PC-9 (cell line): ENCODE measurements around the gene GATAD2B. TPM values are rescaled to one million over a fixed set of nuclear protein-coding genes. Genes with fewer than 3 reads are reported as not detected.

Experiments
- BruUV-seq: library from RNA; stranded (reverse); fragments of 400-500 nt; replicated peaks from 2 replicates; lab custom pipeline; 2021; lab: Mats Ljungman, UMichigan
- CTCF ChIA-PET: fragments of 300-600 bp; sonication (Branson Sonifier 250); formaldehyde crosslinking; loops from one replicate; lab custom pipeline; 2022; ENCODE audit warnings: antibody characterized with exemption; lab: Charles Lee
- POLR2A ChIA-PET: fragments of 300-600 bp; sonication (Branson Sonifier 250); formaldehyde crosslinking; loops from one replicate; lab custom pipeline; 2022; ENCODE audit warnings: antibody characterized with exemption; ENCODE audit not compliant: unreplicated experiment; lab: Charles Lee
- DNase-seq, 2 experiments: peaks; one replicate each; pipeline versions ENCODE4 v3.0.0 to v3.0.0-alpha.2; 2015 to 2022; ENCODE audit warnings: mixed read lengths in 1 of 2
- H2AFZ ChIP-seq: fragments of 200-600 bp; sonication (generic); 2 replicates; pipeline ENCODE4 v1.8.1; 2017; ENCODE audit warnings: antibody characterized with exemption
- H3F3A ChIP-seq: fragments of 200-600 bp; sonication (generic); 2 replicates; pipeline ENCODE4 v1.8.1; 2017; ENCODE audit warnings: antibody characterized with exemption, mild to moderate bottlenecking, low read depth; ENCODE audit not compliant: insufficient read depth
- H3K27ac ChIP-seq: fragments of 200-600 bp; sonication (generic); 2 replicates; pipeline ENCODE4 v1.6.1; 2016; ENCODE audit warnings: mixed run types
- H3K27me3 ChIP-seq: fragments of 200-600 bp; sonication (generic); 2 replicates; pipeline ENCODE4 v1.6.1; 2016; ENCODE audit warnings: low read depth, mixed run types; ENCODE audit not compliant: insufficient read depth
- H3K36me3 ChIP-seq: fragments of 200-600 bp; sonication (generic); 2 replicates; pipeline ENCODE4 v1.6.1; 2016; ENCODE audit warnings: low read depth, mixed run types
- H3K4me1 ChIP-seq: fragments of 200-600 bp; sonication (generic); replicated peaks from 2 replicates; pipeline ENCODE4 v1.6.1; 2016; ENCODE audit warnings: mixed run types; ENCODE audit not compliant: insufficient read depth
- H3K4me2 ChIP-seq: fragments of 200-600 bp; sonication (generic); 2 replicates; pipeline ENCODE4 v1.6.1; 2017; ENCODE audit warnings: mixed run types
- H3K4me3 ChIP-seq: fragments of 200-600 bp; sonication (generic); 2 replicates; pipeline ENCODE4 v1.6.1; 2016; ENCODE audit warnings: mixed run types
- H3K79me2 ChIP-seq: fragments of 200-600 bp; sonication (generic); 2 replicates; pipeline ENCODE4 v1.6.1; 2017; ENCODE audit warnings: low read depth, mixed run types
- H3K9me2 ChIP-seq: fragments of 200-600 bp; sonication (generic); 2 replicates; pipeline ENCODE4 v1.8.1; 2017; ENCODE audit warnings: mild to moderate bottlenecking; ENCODE audit not compliant: insufficient read depth
- H3K9me3 ChIP-seq: fragments of 200-600 bp; sonication (generic); 2 replicates; pipeline ENCODE4 v1.8.1; 2016; ENCODE audit warnings: low read depth; ENCODE audit not compliant: insufficient read depth
- H4K20me1 ChIP-seq: fragments of 200-600 bp; sonication (generic); 2 replicates; pipeline ENCODE4 v1.8.1; 2017; ENCODE audit not compliant: insufficient read depth
- EZH2 ChIP-seq: fragments of 200-600 bp; sonication (generic); IDR thresholded peaks from 2 replicates; pipeline ENCODE4 v1.8.0; 2017; ENCODE audit warnings: antibody characterized with exemption, low read depth
- intact Hi-C: fragments of 100-400 bp; cut with micrococcal nuclease; formaldehyde crosslinking; loops from one replicate; pipeline ENCODE4 v1.10.0; 2022; ENCODE audit not compliant: unreplicated experiment
- total RNA-seq: library from RNA; stranded (reverse); gene quantifications from 2 replicates; pipeline ENCODE4 v1.2.3, GENCODE V29; 2021
- TF ChIP-seq, protein P1 (sequence below): fragments of 200-600 bp; sonication (generic); conservative IDR thresholded peaks from 2 replicates; pipeline ENCODE4 v1.6.1; 2017; ENCODE audit warnings: mixed run types, antibody characterized with exemption, mild to moderate bottlenecking, moderate library complexity

GATAD2B gene
- total RNA-seq, 1 experiment from 2014 or later: 56.1 TPM

DNA sequence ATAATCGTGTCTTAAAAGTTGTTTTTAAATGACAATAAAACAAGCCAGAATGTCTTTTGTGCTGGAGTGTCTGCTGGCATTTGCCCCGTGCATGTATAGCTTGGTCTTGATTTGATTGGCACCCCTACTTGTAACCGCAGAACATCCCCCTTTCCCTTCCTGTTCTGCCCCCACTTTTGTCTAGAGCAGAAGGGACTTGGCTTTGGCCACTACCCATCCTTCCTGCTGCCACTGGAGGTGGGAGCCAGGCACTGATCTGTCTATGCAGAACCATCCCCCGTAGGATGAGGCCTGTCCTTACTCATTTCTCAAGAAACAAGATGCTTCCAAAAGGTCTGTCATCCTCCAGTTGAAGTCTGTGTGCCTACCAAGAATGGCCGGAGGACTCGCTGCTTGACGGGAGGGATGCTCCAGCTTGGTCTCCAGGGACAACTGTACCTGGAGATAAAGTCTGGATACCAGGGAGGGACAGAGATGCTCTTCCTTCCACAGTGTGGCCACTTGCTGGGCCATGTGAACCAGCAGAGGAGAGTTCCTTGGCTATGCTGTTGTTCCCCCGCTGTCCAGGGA lies 148.7 kb downstream of the GATAD2B start:
- Histone ChIP-seq H3K27ac (no peak overlapping the region), H3K9me2 (no peaks in the 10 kb centered on the region), H3K4me3 (no peak overlapping the region), H3K4me1 (0 out of 2 replicates have a peak, but pooled peaks cover 12% of the 10 kb centered on the region), H2AFZ (no peak overlapping the region), H3K79me2 (no peaks in the 10 kb centered on the region), H3K27me3 (no peaks in the 10 kb centered on the region), H3K36me3 (no peaks in the 10 kb centered on the region), H3K9me3 (no peaks in the 10 kb centered on the region), H3K4me2 (no peak overlapping the region), H3F3A (peaks cover 13% of the 10 kb centered on the region; the same call in 1 of the 2 replicates), H4K20me1 (0 out of 2 replicates have a peak, but pooled peaks cover 4% of the 10 kb centered on the region)
- TF ChIP-seq, protein P1, sequence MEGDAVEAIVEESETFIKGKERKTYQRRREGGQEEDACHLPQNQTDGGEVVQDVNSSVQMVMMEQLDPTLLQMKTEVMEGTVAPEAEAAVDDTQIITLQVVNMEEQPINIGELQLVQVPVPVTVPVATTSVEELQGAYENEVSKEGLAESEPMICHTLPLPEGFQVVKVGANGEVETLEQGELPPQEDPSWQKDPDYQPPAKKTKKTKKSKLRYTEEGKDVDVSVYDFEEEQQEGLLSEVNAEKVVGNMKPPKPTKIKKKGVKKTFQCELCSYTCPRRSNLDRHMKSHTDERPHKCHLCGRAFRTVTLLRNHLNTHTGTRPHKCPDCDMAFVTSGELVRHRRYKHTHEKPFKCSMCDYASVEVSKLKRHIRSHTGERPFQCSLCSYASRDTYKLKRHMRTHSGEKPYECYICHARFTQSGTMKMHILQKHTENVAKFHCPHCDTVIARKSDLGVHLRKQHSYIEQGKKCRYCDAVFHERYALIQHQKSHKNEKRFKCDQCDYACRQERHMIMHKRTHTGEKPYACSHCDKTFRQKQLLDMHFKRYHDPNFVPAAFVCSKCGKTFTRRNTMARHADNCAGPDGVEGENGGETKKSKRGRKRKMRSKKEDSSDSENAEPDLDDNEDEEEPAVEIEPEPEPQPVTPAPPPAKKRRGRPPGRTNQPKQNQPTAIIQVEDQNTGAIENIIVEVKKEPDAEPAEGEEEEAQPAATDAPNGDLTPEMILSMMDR: no peak
- no peak for TF ChIP-seq EZH2
- no peak for DNase-seq
- POLR2A ChIA-PET: no interaction called here
- intact Hi-C loops: no loop called here
- no TSS peak for BruUV-seq
- CTCF ChIA-PET: interaction anchor here (0.6 kb wide), 1 partner anchor 203 kb away, joined by 4 read pairs; the partner anchor contains the start of gene JTB

DNA sequence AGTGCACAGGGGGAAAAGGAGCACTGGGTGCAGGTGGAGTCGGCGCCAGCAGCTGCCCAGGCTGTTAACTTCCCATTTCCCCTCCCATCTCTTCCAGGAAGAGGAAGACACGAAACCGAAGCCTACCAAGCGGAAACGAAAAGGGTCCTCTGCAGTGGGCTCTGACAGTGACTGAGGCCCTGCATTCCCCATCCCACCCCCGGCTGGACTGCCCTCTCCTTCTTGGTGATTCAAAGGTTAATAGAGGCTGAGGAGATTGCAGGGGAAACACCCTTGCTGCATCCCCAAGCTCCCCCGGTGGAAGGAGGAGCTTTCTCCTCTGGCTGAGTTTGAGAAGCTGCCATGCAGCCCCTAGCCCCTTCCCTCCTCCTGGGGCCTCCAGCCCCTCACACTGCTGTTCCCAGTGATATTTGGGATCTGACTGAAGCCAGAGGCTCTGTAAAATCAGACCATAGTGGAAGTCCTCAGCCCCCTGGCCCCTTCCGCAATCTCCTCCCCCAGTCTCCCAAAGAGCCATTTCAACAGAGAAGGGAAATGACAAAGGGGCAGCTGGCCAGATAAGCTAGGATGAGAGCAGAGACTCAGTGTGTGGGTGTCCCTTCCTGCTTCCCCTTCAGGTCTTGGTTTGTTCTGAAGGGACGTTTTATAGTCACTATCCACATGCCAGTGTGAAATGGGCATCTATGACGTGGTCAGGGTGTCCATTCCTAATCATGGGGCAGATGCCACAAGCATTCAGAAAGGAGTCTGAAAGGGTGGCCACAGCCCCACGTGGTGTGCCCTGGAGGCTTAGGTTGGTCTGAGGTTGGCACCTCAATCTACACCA lies 149.5 kb downstream of the GATAD2B start:
- ChIA-PET POLR2A (no interaction called here), CTCF (no interaction called here)
- Histone ChIP-seq H3K9me2 (no peaks in the 10 kb centered on the region), H3F3A (peaks cover 13% of the 10 kb centered on the region; the same call in 1 of the 2 replicates), H3K27me3 (no peaks in the 10 kb centered on the region), H4K20me1 (0 out of 2 replicates have a peak, but pooled peaks cover 4% of the 10 kb centered on the region), H3K79me2 (no peaks in the 10 kb centered on the region), H3K4me3 (no peak overlapping the region), H3K4me2 (no peak overlapping the region), H3K36me3 (peaks cover 3% of the 10 kb centered on the region; the same call in 1 of the 2 replicates), H3K27ac (no peak overlapping the region), H2AFZ (no peak overlapping the region), H3K4me1 (0 out of 2 replicates have a peak, but pooled peaks cover 12% of the 10 kb centered on the region), H3K9me3 (no peaks in the 10 kb centered on the region)
- no peak for TF ChIP-seq EZH2
- TF ChIP-seq, protein P1: no peak
- TSS peak; percentile 20 for BruUV-seq
- intact Hi-C loops: no loop called here
- DNase-seq: no peak

DNA sequence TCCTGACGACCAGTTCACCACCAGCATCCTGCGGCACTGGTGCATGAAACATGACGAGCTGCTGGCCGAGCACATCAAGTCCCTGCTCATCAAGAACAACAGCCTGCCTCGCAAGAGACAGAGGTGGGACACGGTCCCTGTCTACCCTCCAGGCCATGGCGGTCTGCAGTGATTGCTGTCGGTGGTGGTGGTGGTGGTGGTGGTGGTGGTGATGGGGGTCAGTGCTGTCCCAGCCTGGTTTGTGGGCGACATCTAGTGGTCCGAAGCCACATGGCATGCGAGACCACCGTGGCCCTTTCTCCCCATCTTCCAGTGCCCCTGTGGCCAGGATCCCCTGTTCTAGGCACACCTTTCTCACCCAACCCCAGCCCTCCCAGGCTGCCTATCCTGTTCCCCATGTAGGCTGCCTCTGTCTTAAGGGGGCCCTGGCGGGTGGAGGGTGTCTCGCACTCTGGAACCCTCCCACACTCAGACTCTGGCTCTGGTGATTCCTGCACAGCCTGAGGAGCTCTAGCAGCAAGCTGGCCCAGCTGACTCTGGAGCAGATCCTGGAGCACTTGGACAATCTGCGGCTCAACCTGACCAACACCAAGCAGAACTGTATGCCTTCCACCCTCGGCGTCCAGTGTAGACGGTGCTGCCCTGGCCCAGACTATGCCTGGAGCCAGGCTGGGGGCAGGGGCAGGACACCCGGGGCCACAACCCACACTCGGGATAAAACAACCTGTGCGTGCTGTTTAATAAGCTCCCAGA lies 150.8 kb downstream of the GATAD2B start:
- no peak overlapping the region for H3K4me3 ChIP-seq
- H3K9me2 ChIP-seq: no peaks in the 10 kb centered on the region
- peaks cover 9% of the 10 kb centered on the region; the same call in 1 of the 2 replicates for H3K36me3 ChIP-seq
- 0 out of 2 replicates have a peak, but pooled peaks cover 12% of the 10 kb centered on the region for H3K4me1 ChIP-seq
- POLR2A ChIA-PET: no interaction called here
- DNase-seq: no peak
- H3F3A ChIP-seq: peaks cover 13% of the 10 kb centered on the region; the same call in 1 of the 2 replicates
- H3K27me3 ChIP-seq: no peaks in the 10 kb centered on the region
- no TSS peak for BruUV-seq
- CTCF ChIA-PET: no interaction called here
- TF ChIP-seq EZH2: no peak
- TF ChIP-seq, protein P1: peak; percentile 37; the same call in 1 of the 2 replicates
- H3K27ac ChIP-seq: no peak overlapping the region
- no peaks in the 10 kb centered on the region for H3K9me3 ChIP-seq
- H3K4me2 ChIP-seq: no peak overlapping the region
- no peak overlapping the region for H2AFZ ChIP-seq
- 0 out of 2 replicates have a peak, but pooled peaks cover 4% of the 10 kb centered on the region for H4K20me1 ChIP-seq
- H3K79me2 ChIP-seq: no peaks in the 10 kb centered on the region
- intact Hi-C loops: no loop called here
